Measurements from ENCODE around the gene POLR1B.

GRCh38 chr2:112614201-112614840, 72.1 kb downstream of the POLR1B start:
- TF ChIP-seq RAD21 (IDR thresholded peaks at IDR 0.05), result no peak
- TF ChIP-seq CTCF (IDR thresholded peaks at IDR 0.05; ENCODE audit: low read depth, low read length, missing input control), result no peak
- TF ChIP-seq, protein P1, sequence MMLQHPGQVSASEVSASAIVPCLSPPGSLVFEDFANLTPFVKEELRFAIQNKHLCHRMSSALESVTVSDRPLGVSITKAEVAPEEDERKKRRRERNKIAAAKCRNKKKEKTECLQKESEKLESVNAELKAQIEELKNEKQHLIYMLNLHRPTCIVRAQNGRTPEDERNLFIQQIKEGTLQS (IDR thresholded peaks at IDR 0.05), result no peak
- TF ChIP-seq, protein P2, sequence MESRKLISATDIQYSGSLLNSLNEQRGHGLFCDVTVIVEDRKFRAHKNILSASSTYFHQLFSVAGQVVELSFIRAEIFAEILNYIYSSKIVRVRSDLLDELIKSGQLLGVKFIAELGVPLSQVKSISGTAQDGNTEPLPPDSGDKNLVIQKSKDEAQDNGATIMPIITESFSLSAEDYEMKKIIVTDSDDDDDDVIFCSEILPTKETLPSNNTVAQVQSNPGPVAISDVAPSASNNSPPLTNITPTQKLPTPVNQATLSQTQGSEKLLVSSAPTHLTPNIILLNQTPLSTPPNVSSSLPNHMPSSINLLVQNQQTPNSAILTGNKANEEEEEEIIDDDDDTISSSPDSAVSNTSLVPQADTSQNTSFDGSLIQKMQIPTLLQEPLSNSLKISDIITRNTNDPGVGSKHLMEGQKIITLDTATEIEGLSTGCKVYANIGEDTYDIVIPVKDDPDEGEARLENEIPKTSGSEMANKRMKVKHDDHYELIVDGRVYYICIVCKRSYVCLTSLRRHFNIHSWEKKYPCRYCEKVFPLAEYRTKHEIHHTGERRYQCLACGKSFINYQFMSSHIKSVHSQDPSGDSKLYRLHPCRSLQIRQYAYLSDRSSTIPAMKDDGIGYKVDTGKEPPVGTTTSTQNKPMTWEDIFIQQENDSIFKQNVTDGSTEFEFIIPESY (IDR thresholded peaks at IDR 0.05), result no peak
- TF ChIP-seq, protein P3, sequence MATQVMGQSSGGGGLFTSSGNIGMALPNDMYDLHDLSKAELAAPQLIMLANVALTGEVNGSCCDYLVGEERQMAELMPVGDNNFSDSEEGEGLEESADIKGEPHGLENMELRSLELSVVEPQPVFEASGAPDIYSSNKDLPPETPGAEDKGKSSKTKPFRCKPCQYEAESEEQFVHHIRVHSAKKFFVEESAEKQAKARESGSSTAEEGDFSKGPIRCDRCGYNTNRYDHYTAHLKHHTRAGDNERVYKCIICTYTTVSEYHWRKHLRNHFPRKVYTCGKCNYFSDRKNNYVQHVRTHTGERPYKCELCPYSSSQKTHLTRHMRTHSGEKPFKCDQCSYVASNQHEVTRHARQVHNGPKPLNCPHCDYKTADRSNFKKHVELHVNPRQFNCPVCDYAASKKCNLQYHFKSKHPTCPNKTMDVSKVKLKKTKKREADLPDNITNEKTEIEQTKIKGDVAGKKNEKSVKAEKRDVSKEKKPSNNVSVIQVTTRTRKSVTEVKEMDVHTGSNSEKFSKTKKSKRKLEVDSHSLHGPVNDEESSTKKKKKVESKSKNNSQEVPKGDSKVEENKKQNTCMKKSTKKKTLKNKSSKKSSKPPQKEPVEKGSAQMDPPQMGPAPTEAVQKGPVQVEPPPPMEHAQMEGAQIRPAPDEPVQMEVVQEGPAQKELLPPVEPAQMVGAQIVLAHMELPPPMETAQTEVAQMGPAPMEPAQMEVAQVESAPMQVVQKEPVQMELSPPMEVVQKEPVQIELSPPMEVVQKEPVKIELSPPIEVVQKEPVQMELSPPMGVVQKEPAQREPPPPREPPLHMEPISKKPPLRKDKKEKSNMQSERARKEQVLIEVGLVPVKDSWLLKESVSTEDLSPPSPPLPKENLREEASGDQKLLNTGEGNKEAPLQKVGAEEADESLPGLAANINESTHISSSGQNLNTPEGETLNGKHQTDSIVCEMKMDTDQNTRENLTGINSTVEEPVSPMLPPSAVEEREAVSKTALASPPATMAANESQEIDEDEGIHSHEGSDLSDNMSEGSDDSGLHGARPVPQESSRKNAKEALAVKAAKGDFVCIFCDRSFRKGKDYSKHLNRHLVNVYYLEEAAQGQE (IDR thresholded peaks at IDR 0.05), result no peak
- TF ChIP-seq, protein P4, sequence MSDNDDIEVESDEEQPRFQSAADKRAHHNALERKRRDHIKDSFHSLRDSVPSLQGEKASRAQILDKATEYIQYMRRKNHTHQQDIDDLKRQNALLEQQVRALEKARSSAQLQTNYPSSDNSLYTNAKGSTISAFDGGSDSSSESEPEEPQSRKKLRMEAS (IDR thresholded peaks at IDR 0.05), result no peak
- TF ChIP-seq TAF1 (conservative IDR thresholded peaks at IDR 0.05), result no peak
- TF ChIP-seq SP1 (IDR thresholded peaks at IDR 0.05), result no peak
- TF ChIP-seq EGR1 (IDR thresholded peaks at IDR 0.05; ENCODE audit: low read depth in 2 of 2), result no peak
- no peak for TF ChIP-seq FOXA2 (IDR thresholded peaks at IDR 0.05)
- no peak for TF ChIP-seq GABPA (IDR thresholded peaks at IDR 0.05 in 1 of 2, conservative IDR thresholded peaks at IDR 0.05 in 1 of 2)
- TF ChIP-seq RXRA (IDR thresholded peaks at IDR 0.05), result no peak
- TF ChIP-seq JUND (IDR thresholded peaks at IDR 0.05), result no peak
- no peak for TF ChIP-seq NR2F2 (IDR thresholded peaks at IDR 0.05)
